Measurements from ENCODE around the gene RTP5.

GRCh38 chr2:241887806-241888522 lies 18.4 kb downstream of the RTP5 start:
- TF ChIP-seq, protein P1, sequence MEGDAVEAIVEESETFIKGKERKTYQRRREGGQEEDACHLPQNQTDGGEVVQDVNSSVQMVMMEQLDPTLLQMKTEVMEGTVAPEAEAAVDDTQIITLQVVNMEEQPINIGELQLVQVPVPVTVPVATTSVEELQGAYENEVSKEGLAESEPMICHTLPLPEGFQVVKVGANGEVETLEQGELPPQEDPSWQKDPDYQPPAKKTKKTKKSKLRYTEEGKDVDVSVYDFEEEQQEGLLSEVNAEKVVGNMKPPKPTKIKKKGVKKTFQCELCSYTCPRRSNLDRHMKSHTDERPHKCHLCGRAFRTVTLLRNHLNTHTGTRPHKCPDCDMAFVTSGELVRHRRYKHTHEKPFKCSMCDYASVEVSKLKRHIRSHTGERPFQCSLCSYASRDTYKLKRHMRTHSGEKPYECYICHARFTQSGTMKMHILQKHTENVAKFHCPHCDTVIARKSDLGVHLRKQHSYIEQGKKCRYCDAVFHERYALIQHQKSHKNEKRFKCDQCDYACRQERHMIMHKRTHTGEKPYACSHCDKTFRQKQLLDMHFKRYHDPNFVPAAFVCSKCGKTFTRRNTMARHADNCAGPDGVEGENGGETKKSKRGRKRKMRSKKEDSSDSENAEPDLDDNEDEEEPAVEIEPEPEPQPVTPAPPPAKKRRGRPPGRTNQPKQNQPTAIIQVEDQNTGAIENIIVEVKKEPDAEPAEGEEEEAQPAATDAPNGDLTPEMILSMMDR (IDR thresholded peaks at IDR 0.05), result no peak
- no peak for TF ChIP-seq POLR2A (IDR thresholded peaks at IDR 0.05)
